PFSK-1 (cell line): Measurements from ENCODE around the gene CDK5RAP1.

ENCODE experiments used
- FOXP2 ChIP-seq: optimal IDR thresholded peaks from 2 replicates; pipeline ENCODE3; 2011; ENCODE audit warnings: borderline replicate concordance, control low read depth, inconsistent platforms; ENCODE audit not compliant: insufficient read depth; ENCODE audit errors: extremely low read length, extremely low read depth
- POLR2AphosphoS5 ChIP-seq: IDR thresholded peaks from 2 replicates; pipeline ENCODE4 v1.6.1; 2012; ENCODE audit warnings: low read depth, mild to moderate bottlenecking, control low read depth, low read length, moderate library complexity
- REST ChIP-seq, 2 experiments: IDR thresholded peaks; 2 replicates each; pipeline versions ENCODE4 v1.6.1 to v1.8.0; 2011 to 2012; ENCODE audit warnings: low read depth in 2 of 2, low read length in 2 of 2, control low read depth in 1 of 2, inconsistent platforms in 1 of 2, mild to moderate bottlenecking in 1 of 2, moderate library complexity in 1 of 2; ENCODE audit not compliant: insufficient read depth in 1 of 2
- SIN3A ChIP-seq: IDR thresholded peaks from 2 replicates; pipeline ENCODE4 v1.6.1; 2012; ENCODE audit warnings: mild to moderate bottlenecking, low read length, moderate library complexity, borderline replicate concordance; ENCODE audit not compliant: insufficient read depth
- TAF1 ChIP-seq: IDR thresholded peaks from 2 replicates; pipeline ENCODE4 v1.6.1; 2012; ENCODE audit warnings: low read length, control low read depth, borderline replicate concordance; ENCODE audit not compliant: insufficient read depth

Gene CDK5RAP1

GRCh38 chr20:33377366-33377765 is 24.0 kb downstream of the CDK5RAP1 start:
- TF ChIP-seq SIN3A (no peak), TAF1 (no peak), REST (IDR thresholded peaks at IDR 0.05; ENCODE audit: insufficient read depth in 1 of 2, low read depth in 2 of 2, low read length in 2 of 2) (no peak), FOXP2 (no peak), POLR2AphosphoS5 (no peak)

- no peak for TF ChIP-seq FOXP2
- TF ChIP-seq SIN3A, result no peak
- TF ChIP-seq TAF1, result no peak
- no peak for TF ChIP-seq POLR2AphosphoS5
- TF ChIP-seq REST (IDR thresholded peaks at IDR 0.05; ENCODE audit: insufficient read depth in 1 of 2, low read depth in 2 of 2, low read length in 2 of 2), result no peak
These were observed 27.3 kb downstream of the CDK5RAP1 start for GRCh38 chr20:33373735-33374605.

DNA sequence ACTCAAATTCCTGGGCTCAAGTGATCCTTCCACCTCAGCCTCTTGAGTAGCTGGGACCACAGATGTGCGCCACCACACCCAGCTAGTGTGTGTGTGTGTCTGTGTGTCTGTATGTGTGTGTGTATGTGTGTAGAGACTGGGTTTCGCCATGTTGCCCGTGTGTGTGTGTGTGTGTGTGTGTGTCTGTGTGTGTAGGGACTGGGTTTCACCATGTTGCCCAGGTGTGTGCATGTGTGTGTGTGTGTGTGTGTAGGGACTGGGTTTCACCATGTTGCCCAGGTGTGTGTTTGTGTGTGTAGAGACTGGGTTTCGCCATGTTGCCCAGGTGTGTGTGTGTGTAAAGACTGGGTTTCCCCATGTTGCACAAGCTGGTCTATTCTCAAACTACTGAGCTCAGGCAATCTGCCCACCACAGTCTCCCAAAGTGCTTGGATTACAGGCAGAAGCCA is 28.3 kb downstream of the CDK5RAP1 start:
- TF ChIP-seq REST (IDR thresholded peaks at IDR 0.05; ENCODE audit: insufficient read depth in 1 of 2, low read depth in 2 of 2, low read length in 2 of 2) (no peak), TAF1 (no peak), POLR2AphosphoS5 (no peak), FOXP2 (no peak), SIN3A (no peak)

DNA sequence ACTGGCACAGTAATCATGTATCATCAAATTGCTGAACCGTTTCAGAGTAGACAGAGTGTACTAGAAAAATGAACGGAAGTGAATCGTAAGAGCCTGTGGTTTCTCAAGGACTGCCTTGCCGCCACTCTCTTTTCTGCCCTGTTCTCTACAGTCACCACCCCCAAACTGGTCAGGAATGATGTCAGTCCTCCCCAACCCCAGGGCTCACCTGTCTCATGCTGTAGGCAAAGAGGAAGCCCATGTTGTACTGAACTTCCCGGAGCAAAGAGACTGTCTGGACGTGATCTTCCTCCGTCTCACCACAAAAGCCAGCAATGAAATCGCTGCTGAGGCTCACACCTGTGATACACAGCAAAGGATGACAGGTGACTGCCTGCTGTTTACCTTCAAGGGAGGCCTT is 31.0 kb downstream of the CDK5RAP1 start:
- TF ChIP-seq FOXP2, result no peak
- no peak for TF ChIP-seq TAF1
- no peak for TF ChIP-seq POLR2AphosphoS5
- no peak for TF ChIP-seq SIN3A
- no peak for TF ChIP-seq REST (IDR thresholded peaks at IDR 0.05; ENCODE audit: insufficient read depth in 1 of 2, low read depth in 2 of 2, low read length in 2 of 2)
